CD4-positive, alpha-beta T cell (primary cell): ENCODE measurements around the gene ALPG. TPM values are rescaled to one million over a fixed set of nuclear protein-coding genes. Genes with fewer than 3 reads are reported as not detected.
"Not testable (repeated sequence)": the region's sequence is repeated elsewhere in the genome, so short reads cannot be mapped to it uniquely, and the experiment has no call there.

ENCODE experiments used
- ATAC-seq: fragments of 200-7000 bp; cut with Tn5 transposase; one replicate; pipeline ENCODE4 v1.10.0; 2022; ENCODE audit warnings: mild to moderate bottlenecking; ENCODE audit not compliant: poor library complexity
- CTCF ChIA-PET: fragments of 350-600 bp; sonication (Branson Sonifier 250); formaldehyde crosslinking; loops from one replicate; lab custom pipeline; 2021; ENCODE audit warnings: antibody characterized with exemption, inconsistent platforms; lab: Charles Lee
- POLR2A ChIA-PET: fragments of 350-600 bp; sonication (Branson Sonifier 250); formaldehyde crosslinking; loops from one replicate; lab custom pipeline; 2021; ENCODE audit warnings: antibody characterized with exemption, inconsistent platforms; lab: Charles Lee
- DNase-seq, 14 experiments: peaks; one replicate each; pipeline ENCODE4 v3.0.0-alpha.2; 2013 to 2020; ENCODE audit warnings: mixed read lengths in 2 of 14
- H3K27ac ChIP-seq, 2 donors: one replicate each; pipeline versions ENCODE4 v1.5.1 to v1.7.0; 2013; ENCODE audit warnings: low read length in 2 of 2, low read depth in 1 of 2, mild to moderate bottlenecking in 1 of 2
- H3K27me3 ChIP-seq, 2 experiments: 1 replicate in 1 of 2; 2 replicates in 1 of 2; pipeline versions ENCODE4 v1.6.1 to v1.7.0; 2013; ENCODE audit warnings: low read length in 2 of 2, control low read depth in 1 of 2, mild to moderate bottlenecking in 1 of 2, moderate library complexity in 1 of 2; ENCODE audit not compliant: insufficient read depth in 2 of 2, control insufficient read depth in 1 of 2
- H3K36me3 ChIP-seq: one replicate; pipeline ENCODE4 v1.6.1; 2013; ENCODE audit warnings: low read length, control low read depth; ENCODE audit not compliant: insufficient read depth
- H3K4me1 ChIP-seq: one replicate; pipeline ENCODE4 v1.6.1; 2013; ENCODE audit warnings: low read length, control low read depth; ENCODE audit not compliant: insufficient read depth
- H3K4me3 ChIP-seq: one replicate; pipeline ENCODE4 v1.5.1; 2013; ENCODE audit warnings: mild to moderate bottlenecking, low read length, moderate library complexity
- H3K9me3 ChIP-seq, 2 experiments: 1 replicate in 1 of 2; 2 replicates in 1 of 2; pipeline versions ENCODE4 v1.6.1 to v1.7.0; 2013; ENCODE audit warnings: low read length in 2 of 2, mild to moderate bottlenecking in 2 of 2, control low read depth in 1 of 2, moderate library complexity in 1 of 2; ENCODE audit not compliant: control insufficient read depth in 1 of 2, insufficient read depth in 1 of 2
- H3K27ac Mint-ChIP-seq: one replicate; pipeline ENCODE4 v1.8.0; 2020; ENCODE audit warnings: mixed read lengths
- H3K27me3 Mint-ChIP-seq: one replicate; pipeline ENCODE4 v1.8.0; 2021; ENCODE audit warnings: mixed read lengths
- H3K36me3 Mint-ChIP-seq: one replicate; pipeline ENCODE4 v1.8.0; 2021; ENCODE audit warnings: low read depth, mixed read lengths
- H3K4me1 Mint-ChIP-seq: one replicate; pipeline ENCODE4 v1.8.0; 2021; ENCODE audit warnings: low read depth, mixed read lengths
- H3K4me3 Mint-ChIP-seq: one replicate; pipeline ENCODE4 v1.8.0; 2020; ENCODE audit warnings: mild to moderate bottlenecking, mixed read lengths
- H3K9me3 Mint-ChIP-seq: one replicate; pipeline ENCODE4 v1.8.0; 2020; ENCODE audit warnings: mixed read lengths
- intact Hi-C, 2 experiments: fragments of 100-400 bp; cut with DNase I in 1 of 2; cut with micrococcal nuclease in 1 of 2; formaldehyde crosslinking; loops; one replicate each; pipeline versions ENCODE4 v1.15.1 to v1.9.0; 2023 to 2025; cut with DNase I, micrococcal nuclease
- total RNA-seq, 174 experiments: library from RNA in 2 of 174; stranded (reverse) in 2 of 174; gene quantifications; one replicate each; pipeline ENCODE4 v1.2.3 and lab custom pipeline; 2021 to 2026
- TF ChIP-seq, protein P1 (sequence below): fragments of 200-600 bp; IDR thresholded peaks from one replicate; pipeline ENCODE4 v1.8.0; 2022; ENCODE audit warnings: antibody characterized with exemption, mild to moderate bottlenecking

Gene ALPG
- total RNA-seq, 2 experiments from 2014 or later = not detected

DNA sequence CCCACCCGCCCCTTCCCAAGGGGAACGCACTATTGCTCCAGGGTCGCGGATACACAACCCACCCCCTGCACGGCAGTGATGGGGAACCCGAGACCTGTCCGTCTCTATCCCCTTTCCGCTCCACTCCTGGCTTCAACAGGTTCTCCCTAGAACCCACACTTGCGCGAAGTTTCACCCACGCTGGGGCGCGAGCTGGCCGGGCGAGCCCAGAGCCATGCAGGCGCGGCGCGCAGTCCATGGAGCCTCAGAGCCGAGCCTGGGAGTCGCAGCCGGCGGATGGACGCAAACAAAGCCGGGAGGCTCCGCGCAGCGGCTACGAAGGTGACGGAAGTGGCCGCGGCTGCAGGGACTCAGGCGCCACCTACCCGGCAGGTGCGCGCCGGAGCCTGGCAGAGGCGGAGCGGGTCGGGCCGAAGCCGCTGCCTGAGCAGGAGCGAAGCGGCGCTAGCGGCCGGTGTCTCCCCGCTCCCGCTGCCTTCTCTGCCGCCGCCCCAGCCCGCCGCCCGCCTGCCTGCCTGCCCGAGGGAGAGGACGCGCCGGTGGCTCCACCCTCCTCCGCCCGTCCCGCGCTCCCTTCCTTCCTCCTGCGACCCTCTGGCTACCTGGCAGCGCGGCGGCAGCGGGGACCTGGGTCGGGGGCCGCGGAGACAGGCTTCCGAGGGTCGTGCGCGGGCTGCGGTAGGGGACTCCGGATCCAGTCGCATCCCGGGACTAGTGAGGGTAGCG lies 14.0 kb downstream of the ALPG start:
- POLR2A ChIA-PET = no interaction called here
- peak in 8 of 14 experiments; percentile 8 to 53 (median 25) for DNase-seq
- CTCF ChIA-PET = no interaction called here
- no peak overlapping the region for H3K27ac ChIP-seq
- no peaks in the 10 kb centered on the region for H3K36me3 ChIP-seq
- Mint-ChIP-seq H3K9me3 (peaks cover 3% of the 10 kb centered on the region), H3K27me3 (peaks cover 55% of the 10 kb centered on the region), H3K4me3 (no peak overlapping the region), H3K27ac (no peak overlapping the region), H3K36me3 (no peaks in the 10 kb centered on the region), H3K4me1 (peaks cover 10% of the 10 kb centered on the region)
- peak overlapping the region; percentile 29 for H3K4me3 ChIP-seq
- H3K4me1 ChIP-seq = peaks cover 23% of the 10 kb centered on the region
- peaks cover 47 to 51% of the 10 kb centered on the region in 2 experiments for H3K27me3 ChIP-seq
- TF ChIP-seq, protein P1, sequence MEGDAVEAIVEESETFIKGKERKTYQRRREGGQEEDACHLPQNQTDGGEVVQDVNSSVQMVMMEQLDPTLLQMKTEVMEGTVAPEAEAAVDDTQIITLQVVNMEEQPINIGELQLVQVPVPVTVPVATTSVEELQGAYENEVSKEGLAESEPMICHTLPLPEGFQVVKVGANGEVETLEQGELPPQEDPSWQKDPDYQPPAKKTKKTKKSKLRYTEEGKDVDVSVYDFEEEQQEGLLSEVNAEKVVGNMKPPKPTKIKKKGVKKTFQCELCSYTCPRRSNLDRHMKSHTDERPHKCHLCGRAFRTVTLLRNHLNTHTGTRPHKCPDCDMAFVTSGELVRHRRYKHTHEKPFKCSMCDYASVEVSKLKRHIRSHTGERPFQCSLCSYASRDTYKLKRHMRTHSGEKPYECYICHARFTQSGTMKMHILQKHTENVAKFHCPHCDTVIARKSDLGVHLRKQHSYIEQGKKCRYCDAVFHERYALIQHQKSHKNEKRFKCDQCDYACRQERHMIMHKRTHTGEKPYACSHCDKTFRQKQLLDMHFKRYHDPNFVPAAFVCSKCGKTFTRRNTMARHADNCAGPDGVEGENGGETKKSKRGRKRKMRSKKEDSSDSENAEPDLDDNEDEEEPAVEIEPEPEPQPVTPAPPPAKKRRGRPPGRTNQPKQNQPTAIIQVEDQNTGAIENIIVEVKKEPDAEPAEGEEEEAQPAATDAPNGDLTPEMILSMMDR = no peak
- H3K9me3 ChIP-seq = peaks cover 0 to 21% of the 10 kb centered on the region in 2 experiments
- intact Hi-C loops = no loop called here
- ATAC-seq = peak; percentile 24

DNA sequence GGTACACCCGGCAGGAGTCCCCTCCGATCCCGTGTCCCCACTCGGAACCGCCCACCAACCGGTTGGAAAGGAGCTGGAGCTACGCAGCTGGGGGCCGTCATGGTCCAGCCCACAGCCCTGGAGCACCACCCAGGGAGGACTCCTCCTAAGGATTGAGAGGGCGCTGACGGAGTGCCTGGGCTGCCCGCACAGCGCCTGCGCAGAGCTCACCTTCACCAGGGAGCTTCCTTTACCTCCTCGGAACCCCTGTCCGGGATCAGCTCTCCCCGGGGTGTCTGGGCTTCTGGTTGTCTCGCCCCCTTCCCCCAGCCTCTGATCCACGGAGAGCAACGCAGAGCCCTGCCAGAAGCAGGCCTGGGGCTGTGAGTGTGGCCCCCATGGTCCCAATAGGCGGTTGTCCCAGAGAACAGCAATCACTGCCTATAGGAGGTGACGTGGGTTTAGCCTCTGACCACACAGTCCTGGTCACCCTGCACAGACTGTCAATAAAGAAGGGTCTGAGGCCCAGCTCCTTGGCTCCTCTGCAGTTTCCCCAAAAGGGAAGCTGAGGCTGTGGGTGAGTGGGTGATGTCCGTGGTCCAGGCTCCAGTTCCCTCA lies 14.6 kb downstream of the ALPG start:
- Mint-ChIP-seq H3K36me3 (no peaks in the 10 kb centered on the region), H3K4me1 (peaks cover 10% of the 10 kb centered on the region), H3K4me3 (no peak overlapping the region), H3K27me3 (peaks cover 52% of the 10 kb centered on the region), H3K9me3 (peaks cover 3% of the 10 kb centered on the region), H3K27ac (no peak overlapping the region)
- ATAC-seq = no peak
- TF ChIP-seq, protein P1 = no peak
- Histone ChIP-seq H3K27me3 (peaks cover 42 to 50% of the 10 kb centered on the region in 2 experiments), H3K9me3 (peaks cover 0 to 21% of the 10 kb centered on the region in 2 experiments), H3K4me3 (peak overlapping the region; percentile 29), H3K36me3 (no peaks in the 10 kb centered on the region), H3K27ac (no peak overlapping the region), H3K4me1 (peaks cover 23% of the 10 kb centered on the region)
- intact Hi-C loops = no loop called here
- POLR2A ChIA-PET = no interaction called here
- DNase-seq = no peak
- CTCF ChIA-PET = no interaction called here

DNA sequence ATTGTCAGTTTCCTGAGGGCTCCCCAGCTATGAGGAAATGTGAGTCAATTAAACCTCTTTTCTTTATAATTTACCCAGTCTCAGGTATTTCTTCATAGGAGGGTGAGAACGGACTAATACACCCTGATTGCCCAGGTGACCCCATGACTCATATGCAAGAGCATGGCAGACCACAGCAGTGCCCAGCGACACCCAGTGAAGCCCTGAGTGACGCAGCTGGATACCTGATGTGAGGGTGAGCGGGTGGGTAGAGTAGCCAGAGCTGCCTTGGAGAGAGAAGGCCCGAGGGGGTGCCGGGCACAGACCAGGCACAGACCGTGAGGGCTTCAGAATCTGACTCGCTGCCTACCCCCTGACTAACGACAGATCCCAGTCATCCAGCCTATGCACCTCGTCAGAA lies 15.4 kb downstream of the ALPG start:
- peaks cover 23% of the 10 kb centered on the region for H3K4me1 ChIP-seq
- H3K27ac ChIP-seq = no peak overlapping the region
- TF ChIP-seq, protein P1 = no peak
- no peaks in the 10 kb centered on the region for H3K36me3 ChIP-seq
- intact Hi-C loops = no loop called here
- ATAC-seq (no peak), DNase-seq (no peak)
- H3K9me3 ChIP-seq = peaks cover 0 to 21% of the 10 kb centered on the region in 2 experiments
- H3K36me3 Mint-ChIP-seq = no peaks in the 10 kb centered on the region
- no peak overlapping the region for H3K27ac Mint-ChIP-seq
- peaks cover 48% of the 10 kb centered on the region for H3K27me3 Mint-ChIP-seq
- ChIA-PET POLR2A (no interaction called here), CTCF (no interaction called here)
- peaks cover 42 to 47% of the 10 kb centered on the region in 2 experiments for H3K27me3 ChIP-seq
- H3K4me3 Mint-ChIP-seq = peak overlapping the region; percentile 66
- peaks cover 10% of the 10 kb centered on the region for H3K4me1 Mint-ChIP-seq
- peaks cover 3% of the 10 kb centered on the region for H3K9me3 Mint-ChIP-seq
- no peak overlapping the region for H3K4me3 ChIP-seq

DNA sequence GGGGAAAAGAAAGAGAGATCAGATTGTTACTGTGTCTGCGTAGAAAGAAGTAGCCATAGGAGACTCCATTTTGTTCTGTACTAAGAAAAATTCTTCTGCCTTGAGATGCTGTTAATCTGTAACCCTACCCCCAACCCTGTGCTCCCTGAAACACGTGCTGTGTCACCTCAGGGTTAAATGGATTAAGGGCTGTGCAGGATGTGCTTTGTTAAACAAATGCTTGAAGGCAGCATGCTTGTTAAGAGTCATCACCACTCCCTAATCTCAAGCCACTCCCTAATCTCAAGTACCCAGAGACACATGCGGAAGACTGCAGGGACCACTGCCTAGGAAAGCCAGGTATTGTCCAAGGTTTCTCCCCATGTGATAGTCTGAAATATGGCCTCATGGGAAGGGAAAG lies 16.4 kb downstream of the ALPG start:
- H3K9me3 Mint-ChIP-seq, CTCF ChIA-PET, H3K36me3 Mint-ChIP-seq, DNase-seq, H3K4me3 Mint-ChIP-seq, H3K27ac ChIP-seq, intact Hi-C loops, H3K36me3 ChIP-seq, POLR2A ChIA-PET, ATAC-seq, H3K27ac Mint-ChIP-seq, H3K4me3 ChIP-seq: not testable (repeated sequence)
- Histone ChIP-seq H3K4me1 (peaks cover 23% of the 10 kb centered on the region), H3K27me3 (peaks cover 41 to 48% of the 10 kb centered on the region in 2 experiments), H3K9me3 (peaks cover 0 to 21% of the 10 kb centered on the region in 2 experiments)
- H3K4me1 Mint-ChIP-seq = peaks cover 10% of the 10 kb centered on the region
- H3K27me3 Mint-ChIP-seq = peaks cover 46% of the 10 kb centered on the region

DNA sequence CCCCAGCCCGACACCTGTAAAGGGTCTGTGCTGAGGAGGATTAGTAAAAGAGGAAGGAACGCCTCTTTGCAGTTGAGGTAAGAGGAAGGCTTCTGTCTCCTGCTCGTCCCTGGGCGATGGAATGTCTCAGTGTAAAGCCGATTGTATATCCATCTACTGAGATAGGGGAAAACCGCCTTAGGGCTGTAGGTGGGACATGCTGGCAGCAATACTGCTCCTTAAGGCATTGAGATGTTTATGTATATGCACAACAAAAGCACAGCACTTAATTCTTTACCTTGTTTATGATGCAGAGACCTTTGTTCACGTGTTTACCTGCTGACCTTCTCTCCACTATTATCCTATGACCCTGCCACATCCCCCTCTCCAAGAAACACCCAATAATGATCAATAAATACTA lies 16.8 kb downstream of the ALPG start:
- H3K9me3 Mint-ChIP-seq, H3K36me3 Mint-ChIP-seq, H3K27ac ChIP-seq, CTCF ChIA-PET, POLR2A ChIA-PET, H3K4me3 Mint-ChIP-seq, H3K27ac Mint-ChIP-seq, intact Hi-C loops, ATAC-seq, DNase-seq, H3K4me3 ChIP-seq, H3K36me3 ChIP-seq: not testable (repeated sequence)
- H3K4me1 ChIP-seq = peaks cover 23% of the 10 kb centered on the region
- H3K27me3 ChIP-seq = peaks cover 36 to 45% of the 10 kb centered on the region in 2 experiments
- H3K4me1 Mint-ChIP-seq = peaks cover 10% of the 10 kb centered on the region
- peaks cover 0 to 21% of the 10 kb centered on the region in 2 experiments for H3K9me3 ChIP-seq
- H3K27me3 Mint-ChIP-seq = peaks cover 42% of the 10 kb centered on the region
